PFSK-1 (cell line): ENCODE measurements around the gene SH3BP5.

Source experiments
- FOXP2 ChIP-seq: optimal IDR thresholded peaks from 2 replicates; pipeline ENCODE3; 2011; ENCODE audit warnings: borderline replicate concordance, control low read depth, inconsistent platforms; ENCODE audit not compliant: insufficient read depth; ENCODE audit errors: extremely low read length, extremely low read depth
- POLR2AphosphoS5 ChIP-seq: IDR thresholded peaks from 2 replicates; pipeline ENCODE4 v1.6.1; 2012; ENCODE audit warnings: low read depth, mild to moderate bottlenecking, control low read depth, low read length, moderate library complexity
- REST ChIP-seq, 2 experiments: IDR thresholded peaks; 2 replicates each; pipeline versions ENCODE4 v1.6.1 to v1.8.0; 2011 to 2012; ENCODE audit warnings: low read depth in 2 of 2, low read length in 2 of 2, control low read depth in 1 of 2, inconsistent platforms in 1 of 2, mild to moderate bottlenecking in 1 of 2, moderate library complexity in 1 of 2; ENCODE audit not compliant: insufficient read depth in 1 of 2
- SIN3A ChIP-seq: IDR thresholded peaks from 2 replicates; pipeline ENCODE4 v1.6.1; 2012; ENCODE audit warnings: mild to moderate bottlenecking, low read length, moderate library complexity, borderline replicate concordance; ENCODE audit not compliant: insufficient read depth
- TAF1 ChIP-seq: IDR thresholded peaks from 2 replicates; pipeline ENCODE4 v1.6.1; 2012; ENCODE audit warnings: low read length, control low read depth, borderline replicate concordance; ENCODE audit not compliant: insufficient read depth

GRCh38 chr3:15283702-15284101 is 48.7 kb downstream of the SH3BP5 start:
- no peak for TF ChIP-seq POLR2AphosphoS5
- no peak for TF ChIP-seq REST (IDR thresholded peaks at IDR 0.05; ENCODE audit: insufficient read depth in 1 of 2, low read depth in 2 of 2, low read length in 2 of 2)
- no peak for TF ChIP-seq SIN3A
- no peak for TF ChIP-seq TAF1
- no peak for TF ChIP-seq FOXP2
